HCT116 (cell line): ENCODE data around the gene ILDR2. TPM values are rescaled to one million over a fixed set of nuclear protein-coding genes. Genes with fewer than 3 reads are reported as not detected.

Experiments used
- ATAC-seq: fragments of 200-7000 bp; cut with Tn5 transposase; 2 replicates; pipeline ENCODE4 v1.9.1; 2020; ENCODE audit warnings: mild to moderate bottlenecking, moderate library complexity
- BruUV-seq: library from RNA; stranded (reverse); fragments of 400-500 nt; replicated peaks from 2 replicates; lab custom pipeline; 2021; lab: Mats Ljungman, UMichigan
- CTCF ChIA-PET: fragments of 300-600 bp; sonication (Branson Sonifier 250); formaldehyde crosslinking; loops from one replicate; lab custom pipeline; 2021; ENCODE audit warnings: antibody characterized with exemption; lab: Charles Lee
- POLR2A ChIA-PET: fragments of 300-600, 350-600 bp; sonication (Branson Sonifier 250); formaldehyde crosslinking; loops from one replicate; lab custom pipeline; 2021; ENCODE audit warnings: antibody characterized with exemption; lab: Charles Lee
- RAD21 ChIA-PET, 2 experiments: fragments of 300-600 bp; sonication (Branson Sonifier 250); formaldehyde crosslinking; loops; one replicate each; lab custom pipeline; 2023; ENCODE audit warnings: low total read pairs in 2 of 2; ENCODE audit not compliant: uncharacterized antibody in 2 of 2, unreplicated experiment in 2 of 2, low non-redundant PET in 1 of 2; lab: Charles Lee
- DNase-seq: peaks from one replicate; pipeline ENCODE4 v3.0.0-alpha.2; 2010; ENCODE audit warnings: low read depth, low spot score
- H2AFZ ChIP-seq: fragments of 200-600 bp; shearing (Covaris generic), sonication (generic); 2 replicates; pipeline ENCODE4 v1.6.1; 2017; ENCODE audit warnings: low read depth, mixed run types, mixed read lengths, antibody characterized with exemption, low read length; ENCODE audit not compliant: poor library complexity, severe bottlenecking
- H3K27ac ChIP-seq: 2 replicates; pipeline ENCODE4 v1.5.1; 2012; ENCODE audit warnings: low read depth, low read length
- H3K27me3 ChIP-seq: fragments of 200-600 bp; sonication (generic); 2 replicates; pipeline ENCODE4 v1.6.1; 2016; ENCODE audit warnings: mixed run types, low read length, mixed read lengths; ENCODE audit not compliant: insufficient read depth
- H3K36me3 ChIP-seq, 2 experiments: fragments of 200-500 bp in 1 of 2; fragments of 200-600 bp in 1 of 2; sonication (Bioruptor generic) in 1 of 2; sonication (generic) in 1 of 2; 2 replicates each; pipeline versions ENCODE4 v1.5.1 to v1.6.1; 2014 to 2016; ENCODE audit warnings: low read length in 2 of 2, inconsistent platforms in 1 of 2, mixed read lengths in 1 of 2, mixed run types in 1 of 2; ENCODE audit not compliant: insufficient read depth in 2 of 2, control insufficient read depth in 1 of 2
- H3K4me1 ChIP-seq, 2 experiments: fragments of 200-600 bp in 1 of 2; sonication (generic) in 1 of 2; 2 replicates each; pipeline versions ENCODE4 v1.5.1 to v1.6.1; 2012 to 2017; ENCODE audit warnings: low read length in 2 of 2, inconsistent platforms in 1 of 2, mild to moderate bottlenecking in 1 of 2, mixed read lengths in 1 of 2, mixed run types in 1 of 2, moderate library complexity in 1 of 2; ENCODE audit not compliant: insufficient read depth in 2 of 2, control insufficient read depth in 1 of 2
- H3K4me2 ChIP-seq: fragments of 200-600 bp; sonication (generic); 2 replicates; pipeline ENCODE4 v1.6.1; 2017; ENCODE audit warnings: mixed run types, low read length, mixed read lengths
- H3K4me3 ChIP-seq, 2 experiments: fragments of 200-600 bp in 1 of 2; sonication (generic) in 1 of 2; replicated peaks in 1 of 2; 2 replicates each; pipeline ENCODE4 v1.5.1; 2011 to 2016; ENCODE audit warnings: low read length in 2 of 2, control low read depth in 1 of 2, low read depth in 1 of 2, mild to moderate bottlenecking in 1 of 2, mixed read lengths in 1 of 2, mixed run types in 1 of 2
- H3K79me2 ChIP-seq: fragments of 200-600 bp; sonication (generic); 2 replicates; pipeline ENCODE4 v1.6.1; 2017; ENCODE audit warnings: mild to moderate bottlenecking, mixed run types, low read length, moderate library complexity, mixed read lengths; ENCODE audit not compliant: insufficient read depth
- H3K9ac ChIP-seq: fragments of 200-600 bp; sonication (generic); 2 replicates; pipeline ENCODE4 v1.6.1; 2016; ENCODE audit warnings: low read length, mixed read lengths
- H3K9me2 ChIP-seq: fragments of 200-600 bp; sonication (generic), shearing (Covaris generic); 2 replicates; pipeline ENCODE4 v1.6.1; 2017; ENCODE audit warnings: mixed run types, mild to moderate bottlenecking, moderate library complexity; ENCODE audit not compliant: insufficient read depth
- H3K9me3 ChIP-seq, 2 experiments: fragments of 200-500 bp in 1 of 2; fragments of 200-600 bp in 1 of 2; sonication (Bioruptor generic) in 1 of 2; sonication (generic) in 1 of 2; 2 replicates each; pipeline ENCODE4 v1.6.1; 2014 to 2017; ENCODE audit warnings: low read length in 2 of 2, mixed read lengths in 2 of 2, inconsistent platforms in 1 of 2, low read depth in 1 of 2, mild to moderate bottlenecking in 1 of 2, mixed run types in 1 of 2, moderate library complexity in 1 of 2; ENCODE audit not compliant: control insufficient read depth in 1 of 2, insufficient read depth in 1 of 2
- H4K20me1 ChIP-seq: fragments of 200-600 bp; sonication (generic), shearing (Covaris generic); 2 replicates; pipeline ENCODE4 v1.6.1; 2017; ENCODE audit warnings: mixed run types, mild to moderate bottlenecking, moderate library complexity; ENCODE audit not compliant: insufficient read depth
- CBX3 ChIP-seq: IDR thresholded peaks from 2 replicates; pipeline ENCODE4 v1.6.1; 2012; ENCODE audit warnings: low read depth
- EGR1 ChIP-seq: IDR thresholded peaks from 2 replicates; pipeline ENCODE4 v1.6.1; 2012; ENCODE audit warnings: low read depth
- ELF1 ChIP-seq: IDR thresholded peaks from 2 replicates; pipeline ENCODE4 v1.6.1; 2012; ENCODE audit warnings: low read depth, borderline replicate concordance
- EZH2 ChIP-seq: fragments of 200-600 bp; sonication (generic); IDR thresholded peaks from 2 replicates; pipeline ENCODE4 v1.6.1; 2017; ENCODE audit warnings: antibody characterized with exemption, mixed run types
- JUND ChIP-seq: IDR thresholded peaks from 2 replicates; pipeline ENCODE4 v1.6.1; 2012
- MAX ChIP-seq: IDR thresholded peaks from 2 replicates; pipeline ENCODE4 v1.6.1; 2012
- POLR2A ChIP-seq: IDR thresholded peaks from 2 replicates; pipeline ENCODE4 v1.7.0; 2011; ENCODE audit warnings: borderline replicate concordance; ENCODE audit not compliant: insufficient read depth, insufficient read length; ENCODE audit errors: extremely low read depth
- RAD21 ChIP-seq: IDR thresholded peaks from 2 replicates; pipeline ENCODE4 v1.6.1; 2012; ENCODE audit warnings: low read depth, mild to moderate bottlenecking
- SIN3A ChIP-seq: IDR thresholded peaks from 2 replicates; pipeline ENCODE4 v1.6.1; 2012; ENCODE audit warnings: low read depth
- SP1 ChIP-seq: IDR thresholded peaks from 2 replicates; pipeline ENCODE4 v1.6.1; 2012; ENCODE audit warnings: low read depth
- SRF ChIP-seq: IDR thresholded peaks from 2 replicates; pipeline ENCODE4 v1.6.1; 2012; ENCODE audit warnings: low read depth
- ZFX ChIP-seq: fragments of 450-650 bp; IDR thresholded peaks from 2 replicates; pipeline ENCODE4 v1.6.1; 2017
- ZNF274 ChIP-seq: fragments of 200-500 bp; sonication (Bioruptor generic); IDR thresholded peaks from 2 replicates; pipeline ENCODE4 v1.6.1; 2014; ENCODE audit warnings: mild to moderate bottlenecking, low read depth, low read length, inconsistent platforms
- intact Hi-C: fragments of 100-400 bp; cut with micrococcal nuclease; formaldehyde crosslinking; loops from 2 replicates; pipeline ENCODE4 v1.10.0; 2022
- total RNA-seq: library from RNA; stranded (reverse); gene quantifications from one replicate; pipeline ENCODE4 v1.2.1, GENCODE V29; 2021; ENCODE audit not compliant: unreplicated experiment
- TF ChIP-seq, protein P1 (sequence below), 3 experiments: fragments of 200-600 bp in 1 of 3; sonication (generic) in 1 of 3; IDR thresholded peaks in 2 of 3; conservative IDR thresholded peaks in 1 of 3; 2 replicates each; pipeline ENCODE4 v1.5.1; 2012 to 2017; ENCODE audit warnings: low read depth in 2 of 3, low read length in 2 of 3, antibody characterized with exemption in 1 of 3, borderline replicate concordance in 1 of 3, control low read depth in 1 of 3, mild to moderate bottlenecking in 1 of 3, mixed read lengths in 1 of 3, mixed run types in 1 of 3, moderate library complexity in 1 of 3; ENCODE audit not compliant: insufficient read depth in 1 of 3

Gene ILDR2
- total RNA-seq, 1 experiment from 2014 or later, result 2.4 TPM

- TF ChIP-seq ZNF274 (no peak), MAX (no peak), ELF1 (no peak), SRF (no peak), RAD21 (no peak), POLR2A (no peak), EZH2 (no peak)
Observed at GRCh38 chr1:166868639-166869038, 106.7 kb downstream of the ILDR2 start (continued).

DNA sequence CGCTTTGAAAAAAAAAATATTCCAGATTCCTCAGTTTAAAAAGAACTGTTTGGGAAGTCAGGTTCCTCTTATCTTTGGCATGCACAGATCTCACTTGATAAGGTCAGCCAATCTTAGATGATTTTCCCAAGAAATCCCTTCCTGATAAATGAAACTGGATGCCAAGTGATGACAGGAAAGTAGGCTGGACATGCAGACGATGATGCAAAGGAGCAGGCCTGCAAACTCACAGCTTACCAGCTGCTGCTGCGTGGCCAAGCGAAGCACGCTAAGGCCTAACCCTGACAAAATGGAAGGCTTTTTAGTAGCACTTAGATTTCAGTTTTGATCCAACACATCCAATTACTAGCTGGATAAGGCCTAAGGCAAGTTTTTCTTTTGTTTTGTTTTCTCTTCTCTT is 109.4 kb downstream of the ILDR2 start:
- no peaks in the 10 kb centered on the region for H4K20me1 ChIP-seq
- H3K4me1 ChIP-seq, result no peaks in the 10 kb centered on the region
- peaks cover 70% of the 10 kb centered on the region for H3K79me2 ChIP-seq
- H3K9me3 ChIP-seq, result no peaks in the 10 kb centered on the region
- H3K36me3 ChIP-seq, result peaks cover 24 to 39% of the 10 kb centered on the region in 2 experiments; a peak in 3 of 4 replicates
- no peaks in the 10 kb centered on the region for H3K9me2 ChIP-seq
- no peaks in the 10 kb centered on the region for H3K27me3 ChIP-seq
- no TSS peak for BruUV-seq
- H3K4me2 ChIP-seq, result no peak overlapping the region
- no peak for TF ChIP-seq SIN3A
- no peak for TF ChIP-seq ZFX
- TF ChIP-seq EGR1, result no peak
- no peak for TF ChIP-seq RAD21
- TF ChIP-seq, protein P1, sequence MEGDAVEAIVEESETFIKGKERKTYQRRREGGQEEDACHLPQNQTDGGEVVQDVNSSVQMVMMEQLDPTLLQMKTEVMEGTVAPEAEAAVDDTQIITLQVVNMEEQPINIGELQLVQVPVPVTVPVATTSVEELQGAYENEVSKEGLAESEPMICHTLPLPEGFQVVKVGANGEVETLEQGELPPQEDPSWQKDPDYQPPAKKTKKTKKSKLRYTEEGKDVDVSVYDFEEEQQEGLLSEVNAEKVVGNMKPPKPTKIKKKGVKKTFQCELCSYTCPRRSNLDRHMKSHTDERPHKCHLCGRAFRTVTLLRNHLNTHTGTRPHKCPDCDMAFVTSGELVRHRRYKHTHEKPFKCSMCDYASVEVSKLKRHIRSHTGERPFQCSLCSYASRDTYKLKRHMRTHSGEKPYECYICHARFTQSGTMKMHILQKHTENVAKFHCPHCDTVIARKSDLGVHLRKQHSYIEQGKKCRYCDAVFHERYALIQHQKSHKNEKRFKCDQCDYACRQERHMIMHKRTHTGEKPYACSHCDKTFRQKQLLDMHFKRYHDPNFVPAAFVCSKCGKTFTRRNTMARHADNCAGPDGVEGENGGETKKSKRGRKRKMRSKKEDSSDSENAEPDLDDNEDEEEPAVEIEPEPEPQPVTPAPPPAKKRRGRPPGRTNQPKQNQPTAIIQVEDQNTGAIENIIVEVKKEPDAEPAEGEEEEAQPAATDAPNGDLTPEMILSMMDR (IDR thresholded peaks at IDR 0.05 in 2 of 3, conservative IDR thresholded peaks at IDR 0.05 in 1 of 3; ENCODE audit: borderline replicate concordance in 1 of 3, insufficient read depth in 1 of 3, low read depth in 2 of 3, low read length in 2 of 3), result no peak
- TF ChIP-seq ZNF274, result no peak
- TF ChIP-seq SP1, result no peak
- no peak for TF ChIP-seq JUND
- no peak for TF ChIP-seq CBX3
- intact Hi-C loops, result no loop called here
- no peak overlapping the region for H3K27ac ChIP-seq
- no peak overlapping the region for H2AFZ ChIP-seq
- no peak overlapping the region for H3K4me3 ChIP-seq
- CTCF ChIA-PET, result no interaction called here
- no peak for DNase-seq
- RAD21 ChIA-PET, result no interaction called here
- H3K9ac ChIP-seq, result no peak overlapping the region
- no peak for ATAC-seq
- POLR2A ChIA-PET, result no interaction called here
